Measurements from ENCODE around the gene DENND2A. TPM values are rescaled to one million over a fixed set of nuclear protein-coding genes. Genes with fewer than 3 reads are reported as not detected.
"Not testable (repeated sequence)": the region's sequence is repeated elsewhere in the genome, so short reads cannot be mapped to it uniquely, and the experiment has no call there.

DENND2A gene
- total RNA-seq, 1 donor from 2014 or later, result 10.8 TPM

- Histone ChIP-seq H3K36me3 (peaks cover 28% of the 10 kb centered on the region), H3K27ac (replicated peaks) (peak overlapping the region; percentile 86), H3K9me3 (replicated peaks) (no peaks in the 10 kb centered on the region), H3K4me3 (no peak overlapping the region), H3K4me1 (peaks cover 45% of the 10 kb centered on the region), H3K27me3 (ENCODE audit: low read depth) (no peaks in the 10 kb centered on the region)
- TF ChIP-seq CTCF (IDR thresholded peaks at IDR 0.05; ENCODE audit: borderline replicate concordance), result no peak
- intact Hi-C loops (cut with micrococcal nuclease), result no loop called here
- no peak for DNase-seq
Measured at GRCh38 chr7:140571538-140572122, 69.0 kb downstream of the DENND2A start.

- peaks cover 35% of the 10 kb centered on the region for H3K36me3 ChIP-seq
- DNase-seq, result no peak
- intact Hi-C loops (cut with micrococcal nuclease), result no loop called here
- H3K27ac ChIP-seq (replicated peaks), result peak overlapping the region; percentile 86
- no peaks in the 10 kb centered on the region for H3K9me3 ChIP-seq (replicated peaks)
- TF ChIP-seq CTCF (IDR thresholded peaks at IDR 0.05; ENCODE audit: borderline replicate concordance), result no peak
- no peaks in the 10 kb centered on the region for H3K27me3 ChIP-seq (ENCODE audit: low read depth)
- H3K4me1 ChIP-seq, result peaks cover 52% of the 10 kb centered on the region
- no peak overlapping the region for H3K4me3 ChIP-seq
Measured at GRCh38 chr7:140570120-140570519, 70.5 kb downstream of the DENND2A start.

- no peak overlapping the region for H3K4me3 ChIP-seq
- DNase-seq, result no peak
- peaks cover 31% of the 10 kb centered on the region for H3K36me3 ChIP-seq
- intact Hi-C loops (cut with micrococcal nuclease), result no loop called here
- H3K4me1 ChIP-seq, result peaks cover 56% of the 10 kb centered on the region
- no peaks in the 10 kb centered on the region for H3K9me3 ChIP-seq (replicated peaks)
- no peak for TF ChIP-seq CTCF (IDR thresholded peaks at IDR 0.05; ENCODE audit: borderline replicate concordance)
- H3K27me3 ChIP-seq (ENCODE audit: low read depth), result no peaks in the 10 kb centered on the region
- peak overlapping the region; percentile 86 for H3K27ac ChIP-seq (replicated peaks)
Measured at GRCh38 chr7:140568021-140568813, 72.4 kb downstream of the DENND2A start.

GRCh38 chr7:140566186-140566585 lies 74.4 kb downstream of the DENND2A start:
- DNase-seq; H3K4me3 ChIP-seq; H3K27me3 ChIP-seq (ENCODE audit: low read depth); intact Hi-C loops (cut with micrococcal nuclease); H3K9me3 ChIP-seq (replicated peaks): not testable (repeated sequence)
- H3K36me3 ChIP-seq, result peaks cover 32% of the 10 kb centered on the region
- H3K27ac ChIP-seq (replicated peaks), result peak overlapping the region; percentile 86
- peaks cover 51% of the 10 kb centered on the region for H3K4me1 ChIP-seq

- Histone ChIP-seq H3K36me3 (peaks cover 32% of the 10 kb centered on the region), H3K4me1 (peaks cover 50% of the 10 kb centered on the region)
- H3K4me3 ChIP-seq; DNase-seq; H3K27me3 ChIP-seq (ENCODE audit: low read depth); H3K27ac ChIP-seq (replicated peaks); H3K9me3 ChIP-seq (replicated peaks); intact Hi-C loops (cut with micrococcal nuclease): not testable (repeated sequence)
Measured at GRCh38 chr7:140565761-140566160, 74.9 kb downstream of the DENND2A start.

- no peak for DNase-seq
- intact Hi-C loops (cut with micrococcal nuclease), result no loop called here
- Histone ChIP-seq H3K27ac (replicated peaks) (no peak overlapping the region), H3K9me3 (replicated peaks) (no peaks in the 10 kb centered on the region), H3K36me3 (peaks cover 38% of the 10 kb centered on the region), H3K4me1 (peaks cover 41% of the 10 kb centered on the region), H3K27me3 (ENCODE audit: low read depth) (no peaks in the 10 kb centered on the region), H3K4me3 (no peak overlapping the region)
- TF ChIP-seq CTCF (IDR thresholded peaks at IDR 0.05; ENCODE audit: borderline replicate concordance), result no peak
Measured at GRCh38 chr7:140564643-140565042, 76.0 kb downstream of the DENND2A start.

Measured in left ventricle myocardium inferior (tissue), 1 donor.